HepG2 (cell line): ENCODE measurements around the gene TET3. TPM values are rescaled to one million over a fixed set of nuclear protein-coding genes. Genes with fewer than 3 reads are reported as not detected.

Experiments
- ATAC-seq: fragments of 200-7000 bp; cut with Tn5 transposase; 3 replicates; pipeline ENCODE4 v1.9.1; 2020; ENCODE audit warnings: mild to moderate bottlenecking, moderate library complexity
- BruUV-seq: library from RNA; stranded (reverse); fragments of 400-500 nt; replicated peaks from 2 replicates; lab custom pipeline; 2021; lab: Mats Ljungman, UMichigan
- CTCF ChIA-PET: fragments of 300-600 bp; formaldehyde crosslinking; extraction: SDS; loops from one replicate; lab custom pipeline; 2021; ENCODE audit warnings: low total read pairs, inconsistent platforms, low intra/inter-chr PET ratio; lab: Yijun Ruan, JAX
- POLR2A ChIA-PET: fragments of 350-600 bp; sonication (Branson Sonifier 250); formaldehyde crosslinking; loops from one replicate; lab custom pipeline; 2020; ENCODE audit warnings: antibody characterized with exemption, inconsistent platforms; lab: Yijun Ruan, JAX
- DNase-seq: peaks from one replicate; pipeline ENCODE4 v3.0.0-alpha.2; 2015; ENCODE audit warnings: low spot score
- FAIRE-seq: peaks from 3 replicates; lab custom pipeline; 2011; peaks lifted over from hg19 to GRCh38; lab: Jason Lieb, UNC
- H2AFZ ChIP-seq: one replicate; pipeline ENCODE4 v1.6.1; 2011; ENCODE audit warnings: low read length, inconsistent platforms
- H3K27ac ChIP-seq: fragments of 300-600 bp; 3 replicates; pipeline ENCODE4 v1.8.0; 2011; ENCODE audit warnings: mixed run types, mild to moderate bottlenecking, mixed read lengths, low read length, inconsistent platforms; ENCODE audit not compliant: insufficient read depth; ENCODE audit errors: extremely low read length
- H3K27me3 ChIP-seq, 2 experiments: fragments of 200-600 bp in 1 of 2; 2 replicates in 1 of 2; 3 replicates in 1 of 2; pipeline versions ENCODE4 v1.6.0 to v1.8.0; 2011; ENCODE audit warnings: low read length in 2 of 2, mild to moderate bottlenecking in 2 of 2, moderate library complexity in 2 of 2, inconsistent platforms in 1 of 2; ENCODE audit not compliant: insufficient read depth in 2 of 2, control insufficient read depth in 1 of 2
- H3K36me3 ChIP-seq, 2 experiments: fragments of 200-600 bp in 1 of 2; replicated peaks in 1 of 2; 2 replicates in 1 of 2; 3 replicates in 1 of 2; pipeline versions ENCODE4 v1.5.1 to v1.8.0; 2011; ENCODE audit warnings: low read length in 2 of 2, inconsistent platforms in 1 of 2; ENCODE audit not compliant: insufficient read depth in 2 of 2, control insufficient read depth in 1 of 2
- H3K4me1 ChIP-seq: 2 replicates; pipeline ENCODE4 v1.5.1; 2012; ENCODE audit warnings: low read length, inconsistent platforms; ENCODE audit not compliant: insufficient read depth
- H3K4me2 ChIP-seq: 2 replicates; pipeline ENCODE4 v1.6.0; 2011; ENCODE audit warnings: low read depth, low read length, inconsistent platforms
- H3K4me3 ChIP-seq, 3 experiments: fragments of 200-600 bp in 1 of 3; sonication (generic), shearing (Covaris generic) in 1 of 3; replicated peaks in 1 of 3; 2 replicates each; pipeline ENCODE4 v1.5.1; 2011 to 2016; ENCODE audit warnings: low read length in 3 of 3, inconsistent platforms in 2 of 3, low read depth in 2 of 3, mild to moderate bottlenecking in 2 of 3, control low read depth in 1 of 3, mixed read lengths in 1 of 3; ENCODE audit not compliant: insufficient read depth in 1 of 3
- H3K79me2 ChIP-seq: one replicate; pipeline ENCODE4 v1.6.1; 2011; ENCODE audit warnings: low read length, inconsistent platforms; ENCODE audit not compliant: insufficient read depth
- H3K9ac ChIP-seq: 2 replicates; pipeline ENCODE4 v1.6.0; 2011; ENCODE audit warnings: mild to moderate bottlenecking, low read depth, low read length, inconsistent platforms; ENCODE audit not compliant: insufficient read depth
- H3K9me3 ChIP-seq: 2 replicates; pipeline ENCODE4 v1.5.1; 2012; ENCODE audit warnings: mild to moderate bottlenecking, low read length
- H4K20me1 ChIP-seq: 2 replicates; pipeline ENCODE4 v1.6.0; 2011; ENCODE audit warnings: inconsistent platforms, mild to moderate bottlenecking, low read length, moderate library complexity; ENCODE audit not compliant: insufficient read depth
- ATF1 ChIP-seq: IDR thresholded peaks from 2 replicates; pipeline ENCODE4 v1.6.1; 2016; ENCODE audit warnings: mild to moderate bottlenecking, control low read depth
- ISL2 ChIP-seq: sonication (generic); formaldehyde crosslinking; IDR thresholded peaks from 2 replicates; pipeline ENCODE4 v1.5.0; 2020; ENCODE audit warnings: missing genetic modification reagents
- TCF7 ChIP-seq: sonication (generic); IDR thresholded peaks from 2 replicates; pipeline ENCODE4 v1.6.1; 2016; ENCODE audit warnings: antibody characterized with exemption, low read depth
- ZNF816 ChIP-seq: sonication (generic); formaldehyde crosslinking; IDR thresholded peaks from 2 replicates; pipeline ENCODE4 v1.8.0; 2022; ENCODE audit warnings: missing genetic modification reagents, mild to moderate bottlenecking, borderline replicate concordance
- WGBS: methylation state at CpG from one replicate; pipeline ENCODE4 v1.1.6; 2017; ENCODE audit warnings: low lambda C conversion rate; 5-methylcytosine and 5-hydroxymethylcytosine counted together
- in situ Hi-C: cut with HindIII; loops from 2 replicates; pipeline ENCODE4 v1.10.0; 2017; ENCODE audit warnings: low pct_unique_long_range_greater_than_20kb; ENCODE audit not compliant: extremely low pct_ligation_motif_present
- intact Hi-C: fragments of 100-400 bp; cut with micrococcal nuclease; formaldehyde crosslinking; loops from one replicate; pipeline ENCODE4 v1.10.0; 2022; ENCODE audit not compliant: unreplicated experiment
- polyA plus RNA-seq, 8 experiments: library from polyadenylated mRNA; depleted of rRNA in 3 of 8; stranded (reverse) in 7 of 8; unstranded in 1 of 8; fragments of >200 nt; fragmentation: Illumina TruSeq in 4 of 8; extraction: Trizol in 4 of 8; gene quantifications; 2 replicates each; pipeline versions ENCODE4 v1.2.1 to v1.2.3, GENCODE V29; 2011 to 2016; ENCODE audit warnings: low read depth in 4 of 8, missing spikeins in 1 of 8, mixed read lengths in 1 of 8; ENCODE audit not compliant: insufficient read depth in 1 of 8
- total RNA-seq, 5 experiments: library from RNA; depleted of rRNA; stranded (reverse); fragments of >200 nt; fragmentation: Illumina TruSeq; extraction: Trizol; gene quantifications; 2 replicates each; pipeline ENCODE4 v1.2.3, GENCODE V29; 2016; ENCODE audit warnings: low read depth in 1 of 5
- TF ChIP-seq, protein P1 (sequence below): sonication (generic); formaldehyde crosslinking; IDR thresholded peaks from 2 replicates; pipeline ENCODE4 v1.5.1; 2020; ENCODE audit warnings: mild to moderate bottlenecking, missing genetic modification reagents, borderline replicate concordance
- TF ChIP-seq, protein P2 (sequence below): sonication (generic); formaldehyde crosslinking; IDR thresholded peaks from 2 replicates; pipeline ENCODE4 v1.5.1; 2020; ENCODE audit warnings: missing genetic modification reagents, mild to moderate bottlenecking, borderline replicate concordance
- TF ChIP-seq, protein P3 (sequence below): IDR thresholded peaks from 2 replicates; pipeline ENCODE4 v1.6.1; 2016; ENCODE audit warnings: missing compliant biosample characterization, missing genetic modification reagents, borderline replicate concordance
- TF ChIP-seq, protein P4 (sequence below): sonication (generic); formaldehyde crosslinking; IDR thresholded peaks from 2 replicates; pipeline ENCODE4 v1.5.0; 2020; ENCODE audit warnings: missing genetic modification reagents
- TF ChIP-seq, protein P5 (sequence below): IDR thresholded peaks from 2 replicates; pipeline ENCODE4 v1.6.1; 2016; ENCODE audit warnings: control low read depth

Gene TET3
- total and polyA plus RNA-seq, 2 of the 13 experiments (the other 11 are each of a cell fraction or from before 2014, with no cell fraction given): 4.3 to 6.8 TPM

DNA sequence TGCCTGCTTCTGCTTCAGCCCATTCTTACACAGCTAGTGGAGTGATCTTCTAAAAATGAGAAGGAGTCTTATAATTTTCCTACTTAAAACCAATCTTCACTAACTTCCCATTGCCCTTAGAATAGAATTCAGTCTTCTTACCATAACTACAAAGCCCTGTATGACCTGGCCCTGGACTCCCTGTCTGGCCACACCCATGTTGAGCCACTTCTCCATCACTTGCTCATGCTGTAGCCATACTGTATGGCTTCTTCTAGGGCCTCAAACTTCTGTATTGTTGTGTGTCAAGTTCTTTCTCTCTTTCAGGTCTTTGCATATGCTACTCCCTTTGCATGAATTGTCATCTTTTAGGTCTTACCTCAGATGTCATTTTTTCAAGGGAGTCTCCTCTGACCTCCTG is 46.8 kb upstream of the TET3 start (continued):
- TF ChIP-seq, protein P1, sequence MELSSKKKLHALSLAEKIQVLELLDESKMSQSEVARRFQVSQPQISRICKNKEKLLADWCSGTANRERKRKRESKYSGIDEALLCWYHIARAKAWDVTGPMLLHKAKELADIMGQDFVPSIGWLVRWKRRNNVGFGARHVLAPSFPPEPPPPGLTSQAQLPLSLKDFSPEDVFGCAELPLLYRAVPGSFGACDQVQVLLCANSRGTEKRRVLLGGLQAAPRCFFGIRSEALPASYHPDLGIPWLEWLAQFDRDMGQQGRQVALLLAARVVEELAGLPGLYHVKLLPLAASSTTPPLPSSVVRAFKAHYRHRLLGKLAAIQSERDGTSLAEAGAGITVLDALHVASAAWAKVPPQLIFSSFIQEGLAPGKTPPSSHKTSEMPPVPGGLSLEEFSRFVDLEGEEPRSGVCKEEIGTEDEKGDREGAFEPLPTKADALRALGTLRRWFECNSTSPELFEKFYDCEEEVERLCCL (CRISPR knock-in tag): no peak
- TF ChIP-seq, protein P2, sequence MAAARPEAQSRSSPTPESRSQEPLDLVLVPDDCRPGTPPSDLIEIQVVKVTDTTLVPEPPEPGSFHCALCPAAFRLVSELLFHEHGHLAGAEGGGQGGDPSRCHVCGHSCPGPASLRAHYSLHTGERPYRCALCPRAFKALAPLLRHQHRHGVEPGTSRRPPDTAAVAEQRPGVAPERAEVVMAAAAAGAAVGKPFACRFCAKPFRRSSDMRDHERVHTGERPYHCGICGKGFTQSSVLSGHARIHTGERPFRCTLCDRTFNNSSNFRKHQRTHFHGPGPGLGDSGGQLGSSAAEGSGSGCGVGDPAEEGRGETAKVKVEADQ (CRISPR knock-in tag): no peak
- TF ChIP-seq, protein P3, sequence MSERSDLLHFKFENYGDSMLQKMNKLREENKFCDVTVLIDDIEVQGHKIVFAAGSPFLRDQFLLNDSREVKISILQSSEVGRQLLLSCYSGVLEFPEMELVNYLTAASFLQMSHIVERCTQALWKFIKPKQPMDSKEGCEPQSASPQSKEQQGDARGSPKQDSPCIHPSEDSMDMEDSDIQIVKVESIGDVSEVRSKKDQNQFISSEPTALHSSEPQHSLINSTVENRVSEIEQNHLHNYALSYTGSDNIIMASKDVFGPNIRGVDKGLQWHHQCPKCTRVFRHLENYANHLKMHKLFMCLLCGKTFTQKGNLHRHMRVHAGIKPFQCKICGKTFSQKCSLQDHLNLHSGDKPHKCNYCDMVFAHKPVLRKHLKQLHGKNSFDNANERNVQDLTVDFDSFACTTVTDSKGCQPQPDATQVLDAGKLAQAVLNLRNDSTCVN (CRISPR knock-in tag): no peak

DNA sequence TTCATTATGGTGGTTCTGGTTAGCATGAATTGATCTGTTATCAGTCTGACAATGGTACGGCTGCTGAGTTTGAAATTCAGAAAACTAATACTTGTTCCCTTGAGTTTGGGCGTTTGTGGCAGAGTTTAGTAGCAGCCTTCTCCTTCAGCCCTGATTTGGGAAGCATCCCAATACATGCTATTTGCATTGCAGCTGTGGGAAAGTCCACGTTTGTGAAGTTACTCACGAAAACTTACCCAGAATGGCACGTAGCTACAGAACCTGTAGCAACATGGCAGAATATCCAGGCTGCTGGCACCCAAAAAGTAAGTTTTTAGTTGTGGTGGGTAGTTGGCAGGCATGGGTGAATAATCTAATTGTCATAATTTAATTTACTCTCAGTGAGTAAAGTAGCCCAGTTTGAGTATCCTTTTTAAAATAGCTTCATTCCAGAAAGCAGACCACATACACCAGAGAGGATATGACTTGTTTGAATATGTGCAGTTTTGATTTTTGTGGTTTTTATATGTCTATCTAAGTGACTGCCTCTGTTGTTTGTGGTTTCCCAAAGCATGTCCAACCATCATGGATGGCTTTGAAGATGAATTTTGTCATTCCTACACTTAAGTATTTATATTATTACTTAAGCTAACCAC is 45.9 kb upstream of the TET3 start:
- POLR2A ChIA-PET: no interaction called here
- H3K27ac ChIP-seq: no peak overlapping the region
- H3K4me2 ChIP-seq: no peak overlapping the region
- ATAC-seq: no peak
- H3K9ac ChIP-seq: no peak overlapping the region
- H3K4me3 ChIP-seq: no peak overlapping the region
- peaks cover 68% of the 10 kb centered on the region for H3K79me2 ChIP-seq
- in situ Hi-C loops: no loop called here
- H3K4me1 ChIP-seq: no peaks in the 10 kb centered on the region
- H3K36me3 ChIP-seq: peaks cover 13 to 66% of the 10 kb centered on the region in 2 experiments
- CTCF ChIA-PET: no interaction called here
- no peaks in the 10 kb centered on the region for H3K9me3 ChIP-seq
- no peak for FAIRE-seq
- 97% methylated on average over 5 of the region's 5 CpGs for WGBS
- DNase-seq: no peak
- no TSS peak for BruUV-seq
- peaks cover 14% of the 10 kb centered on the region for H4K20me1 ChIP-seq
- no peaks in the 10 kb centered on the region for H3K27me3 ChIP-seq
- no peak overlapping the region for H2AFZ ChIP-seq
- intact Hi-C loops: no loop called here
- TF ChIP-seq ZNF816 (no peak), TCF7 (no peak), ATF1 (no peak), ISL2 (CRISPR knock-in tag) (no peak)
- TF ChIP-seq, protein P4, sequence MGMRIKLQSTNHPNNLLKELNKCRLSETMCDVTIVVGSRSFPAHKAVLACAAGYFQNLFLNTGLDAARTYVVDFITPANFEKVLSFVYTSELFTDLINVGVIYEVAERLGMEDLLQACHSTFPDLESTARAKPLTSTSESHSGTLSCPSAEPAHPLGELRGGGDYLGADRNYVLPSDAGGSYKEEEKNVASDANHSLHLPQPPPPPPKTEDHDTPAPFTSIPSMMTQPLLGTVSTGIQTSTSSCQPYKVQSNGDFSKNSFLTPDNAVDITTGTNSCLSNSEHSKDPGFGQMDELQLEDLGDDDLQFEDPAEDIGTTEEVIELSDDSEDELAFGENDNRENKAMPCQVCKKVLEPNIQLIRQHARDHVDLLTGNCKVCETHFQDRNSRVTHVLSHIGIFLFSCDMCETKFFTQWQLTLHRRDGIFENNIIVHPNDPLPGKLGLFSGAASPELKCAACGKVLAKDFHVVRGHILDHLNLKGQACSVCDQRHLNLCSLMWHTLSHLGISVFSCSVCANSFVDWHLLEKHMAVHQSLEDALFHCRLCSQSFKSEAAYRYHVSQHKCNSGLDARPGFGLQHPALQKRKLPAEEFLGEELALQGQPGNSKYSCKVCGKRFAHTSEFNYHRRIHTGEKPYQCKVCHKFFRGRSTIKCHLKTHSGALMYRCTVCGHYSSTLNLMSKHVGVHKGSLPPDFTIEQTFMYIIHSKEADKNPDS: no peak
- TF ChIP-seq, protein P5, sequence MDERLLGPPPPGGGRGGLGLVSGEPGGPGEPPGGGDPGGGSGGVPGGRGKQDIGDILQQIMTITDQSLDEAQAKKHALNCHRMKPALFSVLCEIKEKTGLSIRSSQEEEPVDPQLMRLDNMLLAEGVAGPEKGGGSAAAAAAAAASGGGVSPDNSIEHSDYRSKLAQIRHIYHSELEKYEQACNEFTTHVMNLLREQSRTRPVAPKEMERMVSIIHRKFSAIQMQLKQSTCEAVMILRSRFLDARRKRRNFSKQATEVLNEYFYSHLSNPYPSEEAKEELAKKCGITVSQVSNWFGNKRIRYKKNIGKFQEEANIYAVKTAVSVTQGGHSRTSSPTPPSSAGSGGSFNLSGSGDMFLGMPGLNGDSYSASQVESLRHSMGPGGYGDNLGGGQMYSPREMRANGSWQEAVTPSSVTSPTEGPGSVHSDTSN: no peak
